Fibroblast of pulmonary artery (primary cell): ENCODE results near the gene MAGI1.

Experiments
- DNase-seq: peaks from one replicate; pipeline ENCODE4 v3.0.0-alpha.2; 2010; ENCODE audit warnings: low read depth
- H3K4me3 ChIP-seq: replicated peaks from 2 replicates; pipeline ENCODE4 v1.5.1; 2011; ENCODE audit warnings: low read depth, mild to moderate bottlenecking, control low read depth, low read length, moderate library complexity
- TF ChIP-seq, protein P1 (sequence below): IDR thresholded peaks from 2 replicates; pipeline ENCODE4 v1.5.1; 2011; ENCODE audit warnings: mild to moderate bottlenecking, control low read depth, low read length, inconsistent platforms; ENCODE audit errors: missing control alignments

Gene MAGI1

DNA sequence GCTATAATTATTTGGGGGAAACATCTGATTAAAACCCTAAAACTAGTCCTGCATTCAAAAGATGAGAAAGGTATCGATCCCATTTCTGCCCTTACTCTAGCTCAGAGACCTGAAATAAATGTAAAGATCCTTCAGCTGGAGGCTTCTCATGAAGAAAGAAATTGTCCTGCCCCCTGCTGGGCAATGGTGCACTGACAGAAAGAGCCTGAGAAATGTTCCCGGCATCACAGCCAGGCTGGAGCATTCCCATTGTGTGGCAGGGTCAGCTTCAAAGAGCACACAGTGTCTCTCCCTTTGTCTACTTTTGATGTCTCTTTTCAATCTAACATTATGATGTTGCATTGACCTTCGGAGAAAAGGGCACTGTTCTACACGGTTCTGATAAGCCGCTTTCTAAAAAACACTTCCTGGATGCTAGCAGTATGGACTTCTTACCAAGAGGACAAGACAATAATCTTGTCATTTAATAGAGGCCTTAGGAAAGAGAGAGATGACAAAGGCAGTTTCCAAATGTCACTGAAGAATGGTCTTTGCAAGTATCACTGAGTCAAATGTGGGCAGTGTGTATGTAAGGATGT lies 287.5 kb downstream of the MAGI1 start:
- no peak overlapping the region for H3K4me3 ChIP-seq
- peak; percentile 50 for DNase-seq
- TF ChIP-seq, protein P1, sequence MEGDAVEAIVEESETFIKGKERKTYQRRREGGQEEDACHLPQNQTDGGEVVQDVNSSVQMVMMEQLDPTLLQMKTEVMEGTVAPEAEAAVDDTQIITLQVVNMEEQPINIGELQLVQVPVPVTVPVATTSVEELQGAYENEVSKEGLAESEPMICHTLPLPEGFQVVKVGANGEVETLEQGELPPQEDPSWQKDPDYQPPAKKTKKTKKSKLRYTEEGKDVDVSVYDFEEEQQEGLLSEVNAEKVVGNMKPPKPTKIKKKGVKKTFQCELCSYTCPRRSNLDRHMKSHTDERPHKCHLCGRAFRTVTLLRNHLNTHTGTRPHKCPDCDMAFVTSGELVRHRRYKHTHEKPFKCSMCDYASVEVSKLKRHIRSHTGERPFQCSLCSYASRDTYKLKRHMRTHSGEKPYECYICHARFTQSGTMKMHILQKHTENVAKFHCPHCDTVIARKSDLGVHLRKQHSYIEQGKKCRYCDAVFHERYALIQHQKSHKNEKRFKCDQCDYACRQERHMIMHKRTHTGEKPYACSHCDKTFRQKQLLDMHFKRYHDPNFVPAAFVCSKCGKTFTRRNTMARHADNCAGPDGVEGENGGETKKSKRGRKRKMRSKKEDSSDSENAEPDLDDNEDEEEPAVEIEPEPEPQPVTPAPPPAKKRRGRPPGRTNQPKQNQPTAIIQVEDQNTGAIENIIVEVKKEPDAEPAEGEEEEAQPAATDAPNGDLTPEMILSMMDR = peak; percentile 84

DNA sequence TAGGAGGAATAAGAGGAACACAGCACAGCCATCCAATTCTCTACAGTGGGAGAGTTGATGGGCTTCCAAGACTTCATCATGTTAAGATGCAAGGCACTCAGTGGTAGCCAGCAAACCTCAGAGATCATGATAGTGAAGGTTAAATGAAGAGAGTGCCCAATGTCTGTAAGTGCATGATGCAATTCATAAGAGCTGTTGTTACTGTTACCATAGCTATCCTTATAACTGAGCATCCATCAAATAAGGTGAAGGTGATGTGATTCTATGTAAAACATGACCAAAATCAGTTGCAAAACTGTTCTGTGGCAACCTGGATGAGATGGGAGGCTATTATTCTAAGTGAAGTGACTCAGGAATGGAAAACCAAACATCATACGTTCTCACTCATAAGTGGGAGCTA lies 289.7 kb downstream of the MAGI1 start:
- TF ChIP-seq, protein P1 = no peak
- H3K4me3 ChIP-seq = no peak overlapping the region
- peak; percentile 7 for DNase-seq

DNA sequence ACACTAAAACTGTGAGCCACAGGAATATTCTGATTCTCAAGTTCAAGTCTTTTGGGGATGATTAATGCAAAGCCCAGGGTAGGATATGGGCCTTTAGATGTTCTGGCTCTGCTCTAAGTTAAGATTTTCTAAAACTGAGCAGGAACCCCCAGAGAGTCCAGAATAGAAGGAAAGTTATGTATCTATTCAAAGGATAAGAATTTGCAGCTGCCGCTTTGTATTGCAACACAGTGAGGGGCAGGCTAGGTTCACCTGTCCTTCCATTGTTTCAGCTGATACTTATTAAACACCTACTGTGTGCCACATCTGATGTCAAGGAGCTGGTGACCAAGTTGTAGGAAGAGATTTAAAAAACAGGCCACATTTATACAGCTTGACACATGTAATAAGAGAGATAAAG lies 290.4 kb downstream of the MAGI1 start:
- no peak for DNase-seq
- H3K4me3 ChIP-seq = no peak overlapping the region
- TF ChIP-seq, protein P1 = no peak

DNA sequence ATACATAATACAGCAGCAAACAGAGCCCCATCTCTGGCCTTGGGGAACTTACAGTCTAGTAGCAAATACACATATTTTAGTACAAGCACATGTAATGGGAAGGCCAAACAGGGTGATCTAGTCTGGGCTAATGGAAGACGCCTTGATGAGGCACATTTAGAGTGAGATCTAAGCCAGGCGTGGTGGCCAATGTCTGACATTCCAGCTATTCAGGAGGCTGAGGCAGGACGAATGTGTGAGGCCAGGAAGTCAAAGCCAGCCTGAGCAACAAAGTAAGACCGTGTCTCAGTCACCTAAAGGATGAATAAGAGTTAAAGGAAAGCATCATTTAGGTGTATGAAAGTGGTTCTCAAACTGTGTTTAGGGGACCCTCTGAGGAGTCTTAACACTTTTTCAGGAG lies 291.9 kb downstream of the MAGI1 start:
- no peak for DNase-seq
- TF ChIP-seq, protein P1 = no peak
- no peak overlapping the region for H3K4me3 ChIP-seq

DNA sequence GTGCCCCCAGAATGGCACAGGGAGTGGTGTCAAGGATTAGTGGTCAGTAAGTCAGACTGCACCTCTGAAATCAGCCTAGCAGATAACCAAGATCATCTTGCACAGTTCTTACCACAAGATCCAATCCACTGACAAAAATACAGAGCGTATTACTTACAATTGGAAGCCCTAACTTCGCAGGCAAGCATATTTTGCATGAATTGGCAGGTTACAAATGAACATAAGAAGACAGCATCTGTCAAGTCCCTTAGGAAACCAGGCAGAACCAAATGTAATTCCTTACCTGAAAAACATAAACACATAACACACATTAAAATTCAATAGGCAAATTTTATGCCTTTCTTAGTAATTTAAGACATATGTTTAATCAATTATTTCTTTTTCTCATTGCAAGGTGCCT lies 293.4 kb downstream of the MAGI1 start:
- TF ChIP-seq, protein P1 = no peak
- no peak for DNase-seq
- no peak overlapping the region for H3K4me3 ChIP-seq

- no peak for DNase-seq
- TF ChIP-seq, protein P1 = no peak
- H3K4me3 ChIP-seq = no peak overlapping the region
These were observed 295.8 kb downstream of the MAGI1 start for GRCh38 chr3:65742914-65743313.

DNA sequence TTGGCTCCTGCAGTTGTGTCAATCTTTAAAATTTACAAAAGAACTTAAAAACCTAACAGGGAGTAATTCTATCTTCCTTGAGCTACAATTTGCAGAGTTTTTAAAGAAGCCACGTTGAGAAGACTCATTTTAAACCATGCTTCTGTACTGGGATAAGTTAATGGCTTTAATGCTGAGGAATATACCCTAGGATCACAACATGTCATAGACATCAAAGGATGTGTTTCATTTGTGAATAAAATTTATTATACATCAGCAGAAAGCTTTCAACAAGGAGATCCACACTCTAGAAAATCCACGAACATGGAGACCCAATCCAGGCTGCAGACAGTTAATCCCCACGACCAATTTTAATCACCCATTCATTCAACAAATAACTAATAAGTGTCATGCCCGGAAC lies 297.2 kb downstream of the MAGI1 start:
- no peak overlapping the region for H3K4me3 ChIP-seq
- DNase-seq = no peak
- TF ChIP-seq, protein P1 = no peak
